HEK293 (cell line): ENCODE data around the gene ADCY6.

Source experiments
- CTCF ChIA-PET: fragments of 350-600 bp; formaldehyde crosslinking; extraction: SDS; loops from one replicate; lab custom pipeline; 2021; ENCODE audit warnings: antibody characterized with exemption; lab: Yijun Ruan, JAX
- POLR2A ChIA-PET: fragments of 300-600 bp; formaldehyde crosslinking; extraction: SDS; loops from one replicate; lab custom pipeline; 2020; ENCODE audit warnings: antibody characterized with exemption, inconsistent platforms; lab: Yijun Ruan, JAX
- H3K27ac ChIP-seq: fragments of 200-500 bp; sonication (Bioruptor generic); 2 replicates; pipeline ENCODE4 v1.5.1; 2014; ENCODE audit warnings: low read depth, low read length, control low read depth, inconsistent platforms; ENCODE audit errors: extremely low read depth
- H3K36me3 ChIP-seq, 2 experiments: fragments of 200-500 bp in 1 of 2; sonication (Bioruptor generic) in 1 of 2; 1 replicate in 1 of 2; 2 replicates in 1 of 2; pipeline ENCODE4 v1.5.1; 2014 to 2017; ENCODE audit warnings: inconsistent platforms in 2 of 2, low read length in 2 of 2; ENCODE audit not compliant: control insufficient read depth in 2 of 2, insufficient read depth in 1 of 2
- H3K4me1 ChIP-seq: fragments of 200-500 bp; sonication (Bioruptor generic); 2 replicates; pipeline ENCODE4 v1.5.1; 2014; ENCODE audit warnings: mild to moderate bottlenecking, low read length, inconsistent platforms; ENCODE audit not compliant: control insufficient read depth, insufficient read depth
- H3K4me3 ChIP-seq: 2 replicates; pipeline ENCODE4 v1.5.1; 2011; ENCODE audit warnings: low read depth, mild to moderate bottlenecking, control low read depth, low read length, moderate library complexity
- H3K9me3 ChIP-seq: fragments of 200-500 bp; sonication (Bioruptor generic); 2 replicates; pipeline ENCODE4 v1.5.1; 2014; ENCODE audit warnings: low read depth, low read length, inconsistent platforms; ENCODE audit not compliant: control insufficient read depth, insufficient read depth
- FEZF1 ChIP-seq: fragments of 450-650 bp; formaldehyde crosslinking; IDR thresholded peaks from 2 replicates; pipeline ENCODE4 v1.5.1; 2016; ENCODE audit warnings: missing biosample characterization, missing genetic modification characterization
- GLI2 ChIP-seq: fragments of 450-650 bp; formaldehyde crosslinking; IDR thresholded peaks from 2 replicates; pipeline ENCODE4; 2017; ENCODE audit warnings: missing biosample characterization, missing genetic modification characterization, low read depth, borderline replicate concordance
- IKZF3 ChIP-seq: fragments of 450-650 bp; IDR thresholded peaks from 2 replicates; pipeline ENCODE4 v1.5.0; 2018; ENCODE audit warnings: missing biosample characterization, mild to moderate bottlenecking, missing genetic modification characterization, moderate library complexity
- KLF17 ChIP-seq: fragments of 450-650 bp; formaldehyde crosslinking; IDR thresholded peaks from 2 replicates; pipeline ENCODE4 v1.5.1; 2016; ENCODE audit warnings: missing biosample characterization, missing genetic modification characterization
- REST ChIP-seq: fragments of 450-650 bp; formaldehyde crosslinking; IDR thresholded peaks from 2 replicates; pipeline ENCODE4 v1.5.1; 2016; ENCODE audit warnings: missing biosample characterization, missing genetic modification characterization
- SCRT1 ChIP-seq: fragments of 450-650 bp; formaldehyde crosslinking; IDR thresholded peaks from 2 replicates; pipeline ENCODE4 v1.5.1; 2016; ENCODE audit warnings: missing biosample characterization, missing genetic modification characterization, borderline replicate concordance
- SCRT2 ChIP-seq: fragments of 450-650 bp; formaldehyde crosslinking; IDR thresholded peaks from 2 replicates; pipeline ENCODE4 v1.5.1; 2016; ENCODE audit warnings: missing biosample characterization, missing genetic modification characterization
- ZNF10 ChIP-seq: fragments of 450-650 bp; formaldehyde crosslinking; IDR thresholded peaks from 2 replicates; pipeline ENCODE4 v1.5.1; 2017; ENCODE audit warnings: missing biosample characterization, missing genetic modification characterization
- ZNF140 ChIP-seq: fragments of 450-650 bp; formaldehyde crosslinking; IDR thresholded peaks from 2 replicates; pipeline ENCODE4 v1.5.1; 2016; ENCODE audit warnings: missing biosample characterization, missing genetic modification characterization
- ZNF324 ChIP-seq: fragments of 450-650 bp; formaldehyde crosslinking; IDR thresholded peaks from 2 replicates; pipeline ENCODE4 v1.5.1; 2016; ENCODE audit warnings: missing biosample characterization, missing genetic modification characterization
- ZNF423 ChIP-seq: fragments of 450-650 bp; formaldehyde crosslinking; IDR thresholded peaks from 2 replicates; pipeline ENCODE4 v1.5.1; 2016; ENCODE audit warnings: missing biosample characterization, missing genetic modification characterization
- ZNF426 ChIP-seq: fragments of 450-650 bp; formaldehyde crosslinking; IDR thresholded peaks from 2 replicates; pipeline ENCODE4 v1.5.1; 2017; ENCODE audit warnings: missing biosample characterization, missing genetic modification characterization, mild to moderate bottlenecking, inconsistent platforms, moderate library complexity
- ZNF473 ChIP-seq: fragments of 450-650 bp; formaldehyde crosslinking; IDR thresholded peaks from 2 replicates; pipeline ENCODE4 v1.5.1; 2017; ENCODE audit warnings: missing biosample characterization, missing genetic modification characterization
- ZNF48 ChIP-seq: fragments of 450-650 bp; formaldehyde crosslinking; IDR thresholded peaks from 2 replicates; pipeline ENCODE4 v1.5.1; 2016; ENCODE audit warnings: missing biosample characterization, missing genetic modification characterization
- ZNF514 ChIP-seq: fragments of 450-650 bp; formaldehyde crosslinking; IDR thresholded peaks from 2 replicates; pipeline ENCODE4 v1.5.1; 2016; ENCODE audit warnings: missing biosample characterization, missing genetic modification characterization
- ZNF571 ChIP-seq: fragments of 450-650 bp; formaldehyde crosslinking; IDR thresholded peaks from 2 replicates; pipeline ENCODE4 v1.5.0; 2017; ENCODE audit warnings: missing biosample characterization, missing genetic modification characterization
- ZNF600 ChIP-seq: fragments of 450-650 bp; formaldehyde crosslinking; IDR thresholded peaks from 2 replicates; pipeline ENCODE4 v1.5.1; 2016; ENCODE audit warnings: missing biosample characterization, missing genetic modification characterization
- ZNF654 ChIP-seq: fragments of 450-650 bp; formaldehyde crosslinking; IDR thresholded peaks from 2 replicates; pipeline ENCODE4 v1.5.1; 2016; ENCODE audit warnings: low read depth, missing biosample characterization, missing genetic modification characterization
- ZNF660 ChIP-seq: fragments of 450-650 bp; IDR thresholded peaks from 2 replicates; pipeline ENCODE4 v1.5.1; 2018; ENCODE audit warnings: missing biosample characterization, mild to moderate bottlenecking, missing genetic modification characterization
- ZNF692 ChIP-seq: fragments of 450-650 bp; formaldehyde crosslinking; IDR thresholded peaks from 2 replicates; pipeline ENCODE4 v1.5.1; 2016; ENCODE audit warnings: missing biosample characterization, missing genetic modification characterization
- ZNF747 ChIP-seq: fragments of 450-650 bp; formaldehyde crosslinking; IDR thresholded peaks from 2 replicates; pipeline ENCODE4 v1.5.1; 2016; ENCODE audit warnings: missing biosample characterization, missing genetic modification characterization
- ZNF768 ChIP-seq: fragments of 450-650 bp; formaldehyde crosslinking; IDR thresholded peaks from 2 replicates; pipeline ENCODE4 v1.5.1; 2018; ENCODE audit warnings: missing biosample characterization, mild to moderate bottlenecking, missing genetic modification characterization
- ZSCAN30 ChIP-seq: fragments of 450-650 bp; IDR thresholded peaks from 2 replicates; pipeline ENCODE4 v1.5.1; 2018; ENCODE audit warnings: missing biosample characterization, mild to moderate bottlenecking, missing genetic modification characterization, moderate library complexity
- ZSCAN5A ChIP-seq: fragments of 450-650 bp; formaldehyde crosslinking; IDR thresholded peaks from 2 replicates; pipeline ENCODE4 v1.5.1; 2016; ENCODE audit warnings: missing biosample characterization, missing genetic modification characterization

The ADCY6 gene

GRCh38 chr12:48800457-48800856, 11.6 kb upstream of the ADCY6 start:
- Histone ChIP-seq H3K4me3 (no peak overlapping the region), H3K9me3 (no peaks in the 10 kb centered on the region), H3K27ac (no peak overlapping the region), H3K4me1 (no peaks in the 10 kb centered on the region), H3K36me3 (no peaks in the 10 kb centered on the region)
- TF ChIP-seq REST (tag by site-specific recombination), result no peak
- POLR2A ChIA-PET, result no interaction called here
- CTCF ChIA-PET, result interaction anchor here (1.5 to 6.8 kb wide), 3 partner anchors 11 to 46 kb away, joined by 5 to 122 read pairs (median 10); no protein-coding TSS in a partner anchor

- Histone ChIP-seq H3K4me3 (no peak overlapping the region), H3K27ac (no peak overlapping the region), H3K9me3 (no peaks in the 10 kb centered on the region), H3K4me1 (no peaks in the 10 kb centered on the region), H3K36me3 (no peaks in the 10 kb centered on the region)
- POLR2A ChIA-PET, result no interaction called here
- CTCF ChIA-PET, result interaction anchor here (0.6 to 6.8 kb wide), 11 partner anchors 8 to 259 kb away, joined by 3 to 122 read pairs (median 3); partner anchors contain the start of gene ADCY6
- TF ChIP-seq IKZF3 (tag by site-specific recombination), result no peak
- no peak for TF ChIP-seq ZNF514 (tag by site-specific recombination)
- TF ChIP-seq ZNF747 (tag by site-specific recombination), result no peak
- TF ChIP-seq GLI2 (tag by site-specific recombination), result no peak
- TF ChIP-seq ZSCAN5A (tag by site-specific recombination), result no peak
- no peak for TF ChIP-seq ZNF140 (tag by site-specific recombination)
- no peak for TF ChIP-seq FEZF1 (tag by site-specific recombination)
- no peak for TF ChIP-seq SCRT1
Observed at GRCh38 chr12:48796976-48797375, 8.1 kb upstream of the ADCY6 start.

- H3K36me3 ChIP-seq, result no peaks in the 10 kb centered on the region
- no peak overlapping the region for H3K4me3 ChIP-seq
- H3K27ac ChIP-seq, result no peak overlapping the region
- POLR2A ChIA-PET, result interaction anchor here (0.6 to 2.5 kb wide), 4 partner anchors 34 to 113 kb away, joined by 3 to 12 read pairs (median 6); partner anchors contain the start of gene KANSL2
- H3K4me1 ChIP-seq, result no peaks in the 10 kb centered on the region
- H3K9me3 ChIP-seq, result no peaks in the 10 kb centered on the region
- CTCF ChIA-PET, result interaction anchor here (0.6 to 6.8 kb wide), 28 partner anchors 9 to 258 kb away, joined by 3 to 122 read pairs (median 3); no protein-coding TSS in a partner anchor
- TF ChIP-seq ZNF692 (tag by site-specific recombination) (no peak), ZNF654 (tag by site-specific recombination) (peak; percentile 99), KLF17 (no peak), ZNF423 (no peak), ZNF600 (tag by site-specific recombination) (0 out of 2 replicates have a peak, but pooled peaks have one; percentile 30), SCRT2 (tag by site-specific recombination) (no peak), ZSCAN30 (tag by site-specific recombination) (no peak), ZNF473 (tag by site-specific recombination) (no peak), ZNF571 (tag by site-specific recombination) (no peak), ZNF426 (tag by site-specific recombination) (no peak), ZNF324 (tag by site-specific recombination) (0 out of 2 replicates have a peak, but pooled peaks have one; percentile 25), ZNF48 (no peak), ZNF660 (tag by site-specific recombination) (peak; percentile 89), ZNF10 (tag by site-specific recombination) (0 out of 2 replicates have a peak, but pooled peaks have one; percentile 75), ZNF768 (tag by site-specific recombination) (no peak)
Observed at GRCh38 chr12:48795550-48796455, 6.9 kb upstream of the ADCY6 start.
